Measurements from ENCODE around the gene ASCL4.

DNA sequence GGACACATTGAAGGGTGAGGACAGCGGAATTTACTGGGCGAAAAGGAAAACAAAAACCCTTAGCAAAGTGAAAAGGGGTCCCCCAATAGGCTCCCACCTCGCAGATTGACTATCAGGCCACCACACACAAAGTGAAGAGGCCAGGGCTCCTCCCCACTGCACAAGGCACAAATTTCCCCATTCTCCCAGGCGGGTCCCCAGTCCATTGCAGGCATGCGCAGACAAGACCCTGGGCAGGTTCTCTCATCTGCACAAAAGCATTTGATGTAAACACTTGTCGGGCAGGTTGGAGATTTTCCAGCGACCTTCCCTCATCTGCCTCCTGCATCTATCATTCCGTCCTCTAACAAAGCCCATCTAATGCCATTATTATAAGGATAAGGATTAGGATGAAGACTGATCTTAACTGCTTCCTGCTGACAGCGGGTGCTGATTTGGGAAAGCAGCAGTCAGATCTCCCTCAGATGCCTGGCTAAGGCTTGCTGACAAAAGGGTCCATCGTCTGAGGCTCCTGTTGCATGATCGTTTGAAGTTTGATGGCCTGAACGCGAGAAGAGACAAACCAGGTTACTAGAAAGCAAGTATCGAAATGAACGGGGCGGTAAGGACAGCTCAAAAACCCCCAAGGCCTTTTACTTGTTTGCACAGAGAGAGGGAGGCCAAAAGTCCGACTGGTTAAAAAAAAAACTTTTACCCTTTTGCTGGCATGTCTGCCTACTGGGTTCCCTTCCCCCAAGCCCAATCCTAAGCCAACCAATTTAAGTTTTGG lies 14.4 kb downstream of the ASCL4 start:
- no peak for TF ChIP-seq RAD21 (IDR thresholded peaks at IDR 0.05)
- TF ChIP-seq, protein P1, sequence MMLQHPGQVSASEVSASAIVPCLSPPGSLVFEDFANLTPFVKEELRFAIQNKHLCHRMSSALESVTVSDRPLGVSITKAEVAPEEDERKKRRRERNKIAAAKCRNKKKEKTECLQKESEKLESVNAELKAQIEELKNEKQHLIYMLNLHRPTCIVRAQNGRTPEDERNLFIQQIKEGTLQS (IDR thresholded peaks at IDR 0.05) = no peak
- TF ChIP-seq, protein P2, sequence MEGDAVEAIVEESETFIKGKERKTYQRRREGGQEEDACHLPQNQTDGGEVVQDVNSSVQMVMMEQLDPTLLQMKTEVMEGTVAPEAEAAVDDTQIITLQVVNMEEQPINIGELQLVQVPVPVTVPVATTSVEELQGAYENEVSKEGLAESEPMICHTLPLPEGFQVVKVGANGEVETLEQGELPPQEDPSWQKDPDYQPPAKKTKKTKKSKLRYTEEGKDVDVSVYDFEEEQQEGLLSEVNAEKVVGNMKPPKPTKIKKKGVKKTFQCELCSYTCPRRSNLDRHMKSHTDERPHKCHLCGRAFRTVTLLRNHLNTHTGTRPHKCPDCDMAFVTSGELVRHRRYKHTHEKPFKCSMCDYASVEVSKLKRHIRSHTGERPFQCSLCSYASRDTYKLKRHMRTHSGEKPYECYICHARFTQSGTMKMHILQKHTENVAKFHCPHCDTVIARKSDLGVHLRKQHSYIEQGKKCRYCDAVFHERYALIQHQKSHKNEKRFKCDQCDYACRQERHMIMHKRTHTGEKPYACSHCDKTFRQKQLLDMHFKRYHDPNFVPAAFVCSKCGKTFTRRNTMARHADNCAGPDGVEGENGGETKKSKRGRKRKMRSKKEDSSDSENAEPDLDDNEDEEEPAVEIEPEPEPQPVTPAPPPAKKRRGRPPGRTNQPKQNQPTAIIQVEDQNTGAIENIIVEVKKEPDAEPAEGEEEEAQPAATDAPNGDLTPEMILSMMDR (IDR thresholded peaks at IDR 0.05; ENCODE audit: low read depth, low read length, missing input control) = no peak
- TF ChIP-seq YY1 (IDR thresholded peaks at IDR 0.05) = no peak
- no peak for TF ChIP-seq NR2F2 (IDR thresholded peaks at IDR 0.05)
- no peak for TF ChIP-seq JUND (IDR thresholded peaks at IDR 0.05)
- TF ChIP-seq, protein P3, sequence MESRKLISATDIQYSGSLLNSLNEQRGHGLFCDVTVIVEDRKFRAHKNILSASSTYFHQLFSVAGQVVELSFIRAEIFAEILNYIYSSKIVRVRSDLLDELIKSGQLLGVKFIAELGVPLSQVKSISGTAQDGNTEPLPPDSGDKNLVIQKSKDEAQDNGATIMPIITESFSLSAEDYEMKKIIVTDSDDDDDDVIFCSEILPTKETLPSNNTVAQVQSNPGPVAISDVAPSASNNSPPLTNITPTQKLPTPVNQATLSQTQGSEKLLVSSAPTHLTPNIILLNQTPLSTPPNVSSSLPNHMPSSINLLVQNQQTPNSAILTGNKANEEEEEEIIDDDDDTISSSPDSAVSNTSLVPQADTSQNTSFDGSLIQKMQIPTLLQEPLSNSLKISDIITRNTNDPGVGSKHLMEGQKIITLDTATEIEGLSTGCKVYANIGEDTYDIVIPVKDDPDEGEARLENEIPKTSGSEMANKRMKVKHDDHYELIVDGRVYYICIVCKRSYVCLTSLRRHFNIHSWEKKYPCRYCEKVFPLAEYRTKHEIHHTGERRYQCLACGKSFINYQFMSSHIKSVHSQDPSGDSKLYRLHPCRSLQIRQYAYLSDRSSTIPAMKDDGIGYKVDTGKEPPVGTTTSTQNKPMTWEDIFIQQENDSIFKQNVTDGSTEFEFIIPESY (IDR thresholded peaks at IDR 0.05) = no peak
- TF ChIP-seq TAF1 (conservative IDR thresholded peaks at IDR 0.05) = no peak
- TF ChIP-seq, protein P4, sequence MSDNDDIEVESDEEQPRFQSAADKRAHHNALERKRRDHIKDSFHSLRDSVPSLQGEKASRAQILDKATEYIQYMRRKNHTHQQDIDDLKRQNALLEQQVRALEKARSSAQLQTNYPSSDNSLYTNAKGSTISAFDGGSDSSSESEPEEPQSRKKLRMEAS (IDR thresholded peaks at IDR 0.05) = no peak
